ENCODE results near the gene CUEDC2.
"Not testable (repeated sequence)": the region's sequence is repeated elsewhere in the genome, so short reads cannot be mapped to it uniquely, and the experiment has no call there.

Gene CUEDC2

DNA sequence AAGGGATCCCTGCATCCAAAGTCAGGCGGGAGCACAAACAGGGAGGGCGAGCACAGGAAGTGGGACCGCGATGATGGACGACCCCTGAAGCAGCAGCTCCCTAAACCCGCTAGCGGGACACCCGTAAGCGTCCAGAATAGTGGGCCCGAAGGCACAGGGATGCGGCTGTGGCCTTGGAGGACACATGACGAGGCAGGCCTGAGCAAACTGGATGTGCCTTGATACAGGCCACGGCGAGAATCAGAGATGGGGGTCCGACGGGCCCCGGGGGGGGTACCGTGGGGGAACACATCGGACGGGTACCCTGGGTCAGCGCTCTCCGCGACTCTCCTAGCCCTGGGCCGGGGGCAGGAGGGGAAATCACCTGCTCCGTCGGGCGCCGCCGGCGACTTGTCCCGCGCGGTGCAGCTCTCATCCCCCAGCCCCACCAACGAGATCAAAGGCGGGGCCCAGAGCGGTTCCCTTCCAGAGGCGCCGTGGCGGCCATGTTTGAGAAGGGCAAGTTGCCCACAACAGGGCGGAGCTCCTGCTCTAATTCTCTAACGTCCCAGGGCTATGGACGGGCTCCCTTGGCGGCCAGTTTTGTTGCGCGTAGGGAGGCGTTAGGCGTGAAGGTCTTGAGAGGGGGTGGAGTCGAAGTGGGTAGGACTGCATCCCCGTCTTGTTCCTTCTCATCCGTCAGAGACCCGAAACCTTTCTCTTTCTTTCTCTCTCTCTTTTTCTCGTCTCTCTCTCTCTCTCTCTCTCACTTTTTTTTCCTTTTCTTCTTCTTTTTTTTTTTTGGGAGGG lies at the start of gene CUEDC2:
CUEDC2 (minus strand) TSS at position 413 of the 789 bp plus-strand sequence. CDS start 7,386 bp downstream, outside the sequence.
- DNase-seq = peak; percentile 98

- DNase-seq = no peak
These were observed 48.0 kb upstream of the CUEDC2 start for GRCh38 chr10:102480396-102480795.

GRCh38 chr10:102479651-102480050 lies 47.3 kb upstream of the CUEDC2 start:
- DNase-seq = no peak

DNA sequence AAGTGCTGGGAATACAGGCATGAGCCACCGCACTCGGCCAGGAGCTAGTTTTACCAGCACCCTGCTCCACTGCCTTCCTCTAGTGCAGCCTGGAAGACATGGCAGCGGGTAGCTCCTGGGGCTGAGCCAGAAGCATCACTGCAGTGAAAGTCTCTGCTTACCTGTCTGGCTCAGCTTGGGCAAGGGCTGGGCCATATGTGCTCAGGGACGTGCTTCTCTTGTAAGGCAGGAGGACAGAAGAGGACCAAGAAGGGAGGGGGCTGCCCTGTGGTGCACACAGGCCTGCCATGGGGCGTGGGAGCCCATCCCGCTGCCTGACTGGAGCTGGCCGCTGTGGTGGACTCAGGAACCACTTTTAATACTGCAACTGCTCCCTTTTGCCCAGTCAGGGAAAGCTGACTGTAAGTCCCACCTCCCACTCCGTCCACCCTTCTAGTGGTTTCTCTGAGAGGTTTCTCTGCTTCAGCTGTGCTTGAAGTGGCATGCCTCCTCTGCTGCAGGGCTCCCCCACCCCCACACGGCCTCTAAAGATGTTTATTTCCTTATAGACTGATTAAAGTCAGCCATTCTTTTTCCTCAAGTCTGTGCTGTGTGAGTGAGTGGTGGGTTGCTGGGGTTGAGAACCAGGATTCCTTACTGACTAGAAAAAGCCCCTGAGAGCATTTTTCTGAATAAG lies 44.2 kb upstream of the CUEDC2 start:
- DNase-seq = no peak

- DNase-seq = no peak
These were observed 43.2 kb upstream of the CUEDC2 start for GRCh38 chr10:102475451-102476040.

DNA sequence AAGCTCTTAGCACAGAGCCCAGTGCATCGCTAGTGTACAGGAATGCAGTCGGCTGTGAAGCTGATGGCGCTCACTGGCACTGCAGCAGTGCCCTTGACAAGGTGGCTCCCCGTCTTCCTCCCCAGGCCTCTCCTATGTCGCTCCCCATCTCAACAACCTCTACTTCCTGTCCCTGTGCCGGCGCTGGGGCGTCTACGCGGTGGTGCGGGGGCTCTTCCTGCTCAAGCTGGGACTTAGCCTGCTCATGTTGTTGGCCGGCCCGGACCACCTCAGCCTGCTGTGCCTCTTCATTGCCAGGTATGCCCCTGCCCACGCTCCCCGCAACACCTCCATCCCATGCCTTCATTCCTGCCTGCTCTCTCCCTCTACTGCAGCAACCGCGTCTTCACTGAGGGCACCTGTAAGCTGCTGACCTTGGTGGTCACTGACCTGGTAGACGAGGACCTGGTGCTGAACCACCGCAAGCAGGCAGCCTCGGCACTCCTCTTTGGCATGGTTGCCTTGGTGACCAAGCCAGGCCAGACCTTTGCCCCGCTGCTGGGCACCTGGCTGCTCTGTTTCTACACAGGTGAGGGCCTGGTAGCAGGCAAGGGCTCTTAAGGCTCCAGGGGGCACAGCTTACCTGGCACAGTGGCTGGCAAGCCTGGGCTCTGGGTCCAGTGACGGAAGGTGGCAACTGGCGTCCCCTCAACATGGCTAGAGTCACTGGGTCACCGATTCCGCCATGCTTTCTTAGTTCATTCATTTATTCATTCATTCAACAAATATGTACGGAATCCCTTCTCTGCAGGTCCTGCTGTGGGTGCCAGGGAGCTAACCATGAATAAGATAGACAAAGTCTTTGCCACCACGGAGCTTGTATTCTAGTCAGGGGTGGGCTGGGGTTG lies 41.3 kb upstream of the CUEDC2 start:
- no peak for DNase-seq

DNA sequence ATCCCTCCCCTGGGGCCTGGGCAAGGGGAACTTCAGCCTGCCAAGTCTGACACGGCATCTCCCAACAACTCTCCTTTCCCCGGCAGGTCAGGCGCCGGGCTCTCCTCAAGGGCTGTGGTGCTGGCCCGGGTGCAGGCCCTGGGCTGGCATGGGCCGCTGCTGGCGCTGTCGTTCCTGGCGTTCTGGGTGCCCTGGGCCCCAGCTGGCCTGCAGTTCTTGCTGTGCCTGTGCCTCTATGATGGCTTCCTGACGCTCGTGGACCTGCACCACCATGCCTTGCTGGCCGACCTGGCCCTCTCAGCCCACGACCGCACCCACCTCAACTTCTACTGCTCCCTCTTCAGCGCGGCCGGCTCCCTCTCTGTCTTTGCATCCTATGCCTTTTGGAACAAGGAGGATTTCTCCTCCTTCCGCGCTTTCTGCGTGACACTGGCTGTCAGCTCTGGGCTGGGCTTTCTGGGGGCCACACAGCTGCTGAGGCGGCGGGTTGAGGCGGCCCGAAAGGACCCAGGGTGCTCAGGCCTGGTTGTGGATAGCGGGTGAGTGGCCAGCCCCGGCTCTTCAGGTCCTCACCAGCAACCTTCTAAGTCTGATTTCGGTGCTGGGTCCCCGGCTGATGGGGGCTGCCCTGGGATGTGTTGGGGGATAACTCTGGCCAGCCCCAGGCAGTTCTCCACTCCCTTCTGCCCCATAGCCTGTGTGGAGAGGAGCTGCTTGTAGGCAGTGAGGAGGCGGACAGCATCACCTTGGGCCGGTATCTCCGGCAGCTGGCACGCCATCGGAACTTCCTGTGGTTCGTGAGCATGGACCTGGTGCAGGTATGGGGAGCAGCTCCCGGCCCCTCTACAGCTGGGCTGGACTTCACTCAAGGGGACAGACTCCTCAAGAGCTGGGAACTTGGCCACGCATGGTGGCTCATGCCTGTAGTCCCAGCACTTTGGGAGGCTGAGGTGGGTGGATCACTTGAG lies 38.5 kb upstream of the CUEDC2 start:
- no peak for DNase-seq

DNA sequence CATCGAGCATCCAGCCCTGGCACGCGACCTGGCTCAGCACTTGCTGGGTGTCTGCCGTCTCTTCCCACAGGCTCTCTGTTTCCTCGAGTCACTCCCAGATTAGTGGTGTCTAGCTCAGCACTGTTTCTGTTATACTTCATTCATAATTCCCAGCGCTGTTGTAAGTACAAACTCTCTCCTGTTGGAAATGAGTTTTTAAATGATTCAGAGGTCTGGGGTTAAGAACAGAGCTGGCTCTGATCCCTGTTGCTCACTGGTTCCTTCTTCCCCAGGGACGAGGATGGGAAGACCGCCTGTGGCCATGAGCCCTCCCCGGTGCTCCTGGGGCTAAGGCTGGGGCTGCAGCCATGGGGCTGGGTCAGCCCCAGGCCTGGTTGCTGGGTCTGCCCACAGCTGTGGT lies 36.3 kb upstream of the CUEDC2 start:
- DNase-seq = no peak

DNA sequence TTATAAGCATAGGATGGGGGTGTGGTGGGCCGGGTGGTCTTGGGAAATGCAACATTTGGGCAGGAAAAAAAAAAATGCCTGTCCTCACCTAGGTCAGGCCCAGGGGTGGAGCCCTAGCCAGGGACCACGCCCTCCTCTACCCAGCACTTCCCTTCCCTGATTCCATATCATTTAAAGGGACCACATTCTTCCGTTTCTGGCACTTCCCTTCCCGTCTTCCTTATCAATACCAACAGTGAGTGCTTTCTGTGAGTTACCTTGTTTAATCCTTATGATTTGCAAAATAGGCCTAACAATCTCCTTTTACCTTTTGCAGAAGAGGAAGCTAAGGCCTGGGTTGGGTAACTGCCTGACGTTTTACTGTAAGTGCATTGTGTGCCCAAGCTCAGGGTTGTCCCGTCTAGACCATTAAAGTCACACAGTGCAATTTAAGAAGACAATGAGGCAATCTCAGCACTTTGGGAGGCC lies 35.6 kb upstream of the CUEDC2 start:
- DNase-seq = no peak

GRCh38 chr10:102467318-102467717 lies 34.9 kb upstream of the CUEDC2 start:
- no peak for DNase-seq

DNA sequence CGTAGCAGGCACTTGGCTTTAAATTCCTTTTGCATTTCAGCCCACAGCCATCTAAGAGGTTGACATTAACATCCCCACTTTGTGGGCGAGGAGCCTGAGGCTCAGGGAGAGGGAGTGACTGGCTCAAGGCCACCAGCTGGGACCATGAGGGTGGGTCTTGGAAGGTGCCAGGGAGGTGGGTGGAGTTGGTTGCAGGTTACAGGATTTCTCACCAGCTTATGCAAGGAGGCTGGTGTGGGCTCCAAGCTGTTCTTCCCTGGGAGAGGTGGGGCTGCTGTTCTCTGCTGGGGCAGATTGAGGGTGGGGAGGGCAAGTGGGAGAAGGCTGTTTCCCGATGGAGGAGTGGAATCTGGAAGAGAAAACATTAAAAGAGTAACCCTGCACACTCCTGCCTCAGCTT lies 33.1 kb upstream of the CUEDC2 start:
- DNase-seq = no peak

GRCh38 chr10:102463983-102464382 lies 31.6 kb upstream of the CUEDC2 start:
- no peak for DNase-seq

GRCh38 chr10:102462512-102463054 lies 30.2 kb upstream of the CUEDC2 start:
- no peak for DNase-seq

DNA sequence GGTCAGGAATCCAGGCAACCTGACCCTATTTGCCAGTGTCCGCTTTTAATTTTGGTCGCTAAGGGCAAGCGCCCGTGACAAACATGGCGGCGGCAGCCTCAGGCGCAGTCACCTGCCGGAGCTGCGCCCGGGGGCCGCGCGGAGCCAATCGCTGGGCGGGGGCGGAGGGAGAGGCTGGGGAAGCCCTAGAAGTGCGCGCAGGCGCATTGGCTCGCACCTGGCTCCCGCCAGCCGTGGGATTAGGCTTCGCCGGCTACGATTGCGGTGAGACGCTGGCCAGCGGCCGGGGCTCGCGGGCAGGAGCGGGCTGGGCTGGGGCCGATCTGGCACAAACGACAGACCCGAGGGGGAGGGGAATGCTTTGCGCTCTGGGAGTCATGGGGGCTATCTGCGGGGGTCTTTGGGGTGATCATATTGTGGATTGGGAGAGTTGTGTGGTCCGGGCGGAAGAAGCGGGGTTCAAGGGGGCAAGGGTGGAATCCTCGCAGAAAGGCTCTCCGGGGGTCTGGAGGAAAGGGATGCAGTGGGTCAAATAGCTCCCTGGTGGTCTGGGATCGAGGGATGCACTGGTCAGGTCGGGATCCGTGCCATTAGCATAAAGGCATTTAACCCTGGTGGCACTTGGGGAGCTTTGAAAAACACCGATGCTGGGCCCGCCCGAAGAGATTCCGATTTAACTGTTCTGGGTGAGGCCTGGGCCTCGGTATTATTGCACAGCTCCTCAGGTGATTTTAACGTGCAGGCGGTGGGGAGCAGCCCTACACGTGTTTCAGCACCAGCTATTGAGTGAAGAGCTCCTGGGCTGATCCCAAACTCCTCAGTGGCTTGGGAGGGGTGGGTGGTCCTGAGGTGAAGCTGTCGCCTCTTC lies 29.0 kb upstream of the CUEDC2 start:
- peak; percentile 96 for DNase-seq

DNA sequence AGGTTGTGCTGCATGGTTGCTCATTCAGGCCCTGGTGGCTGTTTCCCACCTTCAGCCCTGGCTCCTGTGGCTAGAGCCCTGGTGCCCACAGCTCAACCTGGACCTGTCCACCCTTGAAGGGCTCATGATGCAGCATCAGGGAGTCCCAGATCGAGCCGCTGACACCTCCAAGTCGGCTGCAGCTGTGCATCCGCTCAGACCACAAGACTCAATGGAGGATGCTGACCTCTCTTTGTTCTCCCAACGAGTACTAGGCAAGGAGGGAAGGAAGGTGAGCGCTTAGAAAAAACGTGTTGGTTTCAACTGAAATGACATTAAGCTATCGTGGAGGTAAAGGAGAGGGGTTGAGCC lies 28.4 kb upstream of the CUEDC2 start:
- DNase-seq = no peak

- no peak for DNase-seq
These were observed 26.3 kb upstream of the CUEDC2 start for GRCh38 chr10:102458656-102459055.

GRCh38 chr10:102457591-102458150 lies 25.3 kb upstream of the CUEDC2 start:
- no peak for DNase-seq

DNA sequence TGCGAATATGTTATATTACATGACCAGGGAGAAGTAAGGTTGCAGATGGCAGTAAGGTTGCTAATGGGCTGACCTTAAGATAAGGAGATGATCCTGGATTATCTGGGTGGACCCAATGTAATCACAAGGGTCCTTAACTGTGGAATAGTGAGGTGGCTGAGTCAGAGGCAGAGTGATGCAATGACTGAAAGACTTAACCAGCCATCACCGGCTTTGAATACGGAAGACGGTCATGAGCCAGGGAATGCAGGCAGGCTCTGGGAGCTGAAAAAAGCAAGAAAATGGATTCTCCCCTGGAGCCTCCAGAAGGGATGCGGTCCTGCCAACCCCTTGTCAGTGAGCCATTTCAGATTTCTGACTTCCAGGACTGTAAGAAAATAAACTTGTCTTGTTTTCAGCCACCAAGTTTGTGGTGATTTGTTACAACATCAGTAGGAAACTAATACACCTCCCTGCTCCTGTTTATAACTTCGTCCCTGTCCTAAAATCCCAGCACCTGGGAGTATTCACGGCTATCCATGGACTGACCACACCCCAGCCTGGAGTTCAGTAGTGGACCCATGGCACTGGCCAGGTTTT lies 23.6 kb upstream of the CUEDC2 start:
- no peak for DNase-seq

- not testable (repeated sequence) for DNase-seq
These were observed 22.5 kb upstream of the CUEDC2 start for GRCh38 chr10:102454662-102455487.

All from activated CD4-positive, alpha-beta T cell treated with anti-CD3 and anti-CD28 coated beads, Interleukin-10, Interleukin-2, amounts not matched to agents 100 ng/mL and 50 ng/mL, durations not matched to agents 16 hours and 8 hours (primary cell).